Osteocyte (in vitro differentiated cells): ENCODE results near the gene ROR2. TPM values are rescaled to one million over a fixed set of nuclear protein-coding genes. Genes with fewer than 3 reads are reported as not detected.

Experiments used
- DNase-seq: peaks from one replicate; pipeline ENCODE4 v3.0.0; 2021; ENCODE audit warnings: mixed read lengths; ENCODE audit not compliant: unreplicated experiment; ENCODE audit errors: extremely low spot score
- H3K27ac Mint-ChIP-seq: one replicate; pipeline ENCODE4 v1.8.0; 2021; ENCODE audit warnings: mild to moderate bottlenecking, mixed read lengths; ENCODE audit not compliant: unreplicated experiment
- H3K27me3 Mint-ChIP-seq: one replicate; pipeline ENCODE4 v1.8.0; 2021; ENCODE audit warnings: mixed read lengths; ENCODE audit not compliant: unreplicated experiment
- H3K36me3 Mint-ChIP-seq: one replicate; pipeline ENCODE4 v1.8.0; 2021; ENCODE audit warnings: mixed read lengths; ENCODE audit not compliant: unreplicated experiment
- H3K4me1 Mint-ChIP-seq: one replicate; pipeline ENCODE4 v1.8.0; 2021; ENCODE audit warnings: mixed read lengths; ENCODE audit not compliant: unreplicated experiment
- H3K4me3 Mint-ChIP-seq: one replicate; pipeline ENCODE4 v1.8.0; 2021; ENCODE audit warnings: mild to moderate bottlenecking, moderate library complexity, mixed read lengths; ENCODE audit not compliant: unreplicated experiment
- H3K9me3 Mint-ChIP-seq: one replicate; pipeline ENCODE4 v1.8.0; 2021; ENCODE audit warnings: mixed read lengths; ENCODE audit not compliant: unreplicated experiment
- total RNA-seq: library from RNA; stranded (reverse); gene quantifications from 2 replicates; pipeline ENCODE4 v1.2.1, GENCODE V29; 2021
- TF ChIP-seq, protein P1 (sequence below): fragments of 200-600 bp; sonication (generic); IDR thresholded peaks from 2 replicates; pipeline ENCODE4 v1.5.0; 2021; ENCODE audit warnings: antibody characterized with exemption, mild to moderate bottlenecking, moderate library complexity

The ROR2 gene
- total RNA-seq, 1 donor from 2014 or later: 48.2 TPM

DNA sequence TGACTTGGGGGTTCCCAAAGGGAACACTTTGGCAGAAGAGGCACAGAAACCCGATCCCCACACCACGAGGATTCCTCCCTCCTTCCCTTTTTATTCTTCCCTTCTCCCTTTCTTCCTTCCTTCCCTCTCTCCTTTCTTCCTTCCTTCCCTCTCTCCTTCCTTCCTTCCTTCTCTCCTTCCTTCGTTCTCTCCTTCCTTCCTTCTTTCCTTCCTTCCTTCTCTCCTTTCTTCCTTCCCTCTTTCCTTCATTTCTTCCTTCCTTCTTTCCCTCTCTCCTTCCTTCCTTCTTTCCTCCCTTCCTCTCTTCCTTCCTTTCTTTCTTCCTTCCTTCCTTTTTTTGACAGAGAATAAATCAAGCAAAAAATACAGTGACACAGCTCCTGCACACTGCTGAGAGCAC is 358.4 kb downstream of the ROR2 start:
- Mint-ChIP-seq H3K4me3 (no peak overlapping the region), H3K36me3 (no peaks in the 10 kb centered on the region), H3K9me3 (no peaks in the 10 kb centered on the region), H3K4me1 (no peaks in the 10 kb centered on the region), H3K27me3 (peaks cover 17% of the 10 kb centered on the region), H3K27ac (no peak overlapping the region)
- TF ChIP-seq, protein P1, sequence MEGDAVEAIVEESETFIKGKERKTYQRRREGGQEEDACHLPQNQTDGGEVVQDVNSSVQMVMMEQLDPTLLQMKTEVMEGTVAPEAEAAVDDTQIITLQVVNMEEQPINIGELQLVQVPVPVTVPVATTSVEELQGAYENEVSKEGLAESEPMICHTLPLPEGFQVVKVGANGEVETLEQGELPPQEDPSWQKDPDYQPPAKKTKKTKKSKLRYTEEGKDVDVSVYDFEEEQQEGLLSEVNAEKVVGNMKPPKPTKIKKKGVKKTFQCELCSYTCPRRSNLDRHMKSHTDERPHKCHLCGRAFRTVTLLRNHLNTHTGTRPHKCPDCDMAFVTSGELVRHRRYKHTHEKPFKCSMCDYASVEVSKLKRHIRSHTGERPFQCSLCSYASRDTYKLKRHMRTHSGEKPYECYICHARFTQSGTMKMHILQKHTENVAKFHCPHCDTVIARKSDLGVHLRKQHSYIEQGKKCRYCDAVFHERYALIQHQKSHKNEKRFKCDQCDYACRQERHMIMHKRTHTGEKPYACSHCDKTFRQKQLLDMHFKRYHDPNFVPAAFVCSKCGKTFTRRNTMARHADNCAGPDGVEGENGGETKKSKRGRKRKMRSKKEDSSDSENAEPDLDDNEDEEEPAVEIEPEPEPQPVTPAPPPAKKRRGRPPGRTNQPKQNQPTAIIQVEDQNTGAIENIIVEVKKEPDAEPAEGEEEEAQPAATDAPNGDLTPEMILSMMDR: no peak
- no peak for DNase-seq

DNA sequence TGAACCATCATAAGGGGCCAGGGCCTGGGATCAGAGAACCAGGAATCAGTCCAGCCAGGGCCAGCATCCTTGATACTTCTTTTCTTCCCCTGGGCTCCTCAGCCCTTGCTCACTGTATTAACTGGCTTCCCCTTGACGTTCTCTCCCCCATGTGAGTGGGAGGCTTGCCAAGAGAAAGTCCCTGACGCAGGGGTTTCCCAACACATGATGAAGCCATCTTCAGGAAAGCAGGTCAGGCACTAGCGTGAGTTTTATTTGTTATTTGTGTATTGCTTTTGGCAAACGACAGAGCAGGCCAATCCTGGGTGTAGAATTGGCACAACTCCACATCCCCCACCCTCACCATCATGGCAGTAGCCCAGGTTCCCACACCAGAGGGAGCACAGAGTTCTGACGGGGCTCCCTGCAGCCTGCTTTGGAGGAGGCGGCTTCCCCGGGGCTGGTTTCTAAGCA is 360.9 kb downstream of the ROR2 start:
- Mint-ChIP-seq H3K36me3 (no peaks in the 10 kb centered on the region), H3K27me3 (peaks cover 11% of the 10 kb centered on the region), H3K9me3 (no peaks in the 10 kb centered on the region), H3K4me3 (no peak overlapping the region), H3K27ac (no peak overlapping the region), H3K4me1 (no peaks in the 10 kb centered on the region)
- DNase-seq: no peak
- TF ChIP-seq, protein P1: no peak

DNA sequence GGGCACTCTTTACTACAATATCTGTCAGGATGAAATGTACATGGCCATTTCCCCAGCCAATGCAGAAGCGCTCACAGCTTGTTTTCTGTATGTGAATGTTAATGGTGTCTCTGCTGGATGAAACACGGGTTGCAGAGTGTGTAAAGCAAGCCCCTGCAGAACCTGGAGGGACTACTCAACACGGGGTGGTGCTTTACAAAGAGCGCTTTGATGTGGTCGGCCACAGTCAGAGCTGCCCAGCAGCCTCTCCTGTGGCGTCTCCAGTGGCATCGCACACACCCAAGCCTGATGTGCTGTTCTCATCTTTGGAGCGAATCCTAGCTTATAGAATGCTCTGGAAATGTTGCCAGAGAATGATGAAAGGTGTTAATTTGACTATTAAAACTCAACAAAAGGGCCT is 363.7 kb downstream of the ROR2 start:
- TF ChIP-seq, protein P1: no peak
- no peaks in the 10 kb centered on the region for H3K36me3 Mint-ChIP-seq
- DNase-seq: no peak
- no peak overlapping the region for H3K27ac Mint-ChIP-seq
- H3K9me3 Mint-ChIP-seq: no peaks in the 10 kb centered on the region
- no peaks in the 10 kb centered on the region for H3K4me1 Mint-ChIP-seq
- peaks cover 3% of the 10 kb centered on the region for H3K27me3 Mint-ChIP-seq
- no peak overlapping the region for H3K4me3 Mint-ChIP-seq

DNA sequence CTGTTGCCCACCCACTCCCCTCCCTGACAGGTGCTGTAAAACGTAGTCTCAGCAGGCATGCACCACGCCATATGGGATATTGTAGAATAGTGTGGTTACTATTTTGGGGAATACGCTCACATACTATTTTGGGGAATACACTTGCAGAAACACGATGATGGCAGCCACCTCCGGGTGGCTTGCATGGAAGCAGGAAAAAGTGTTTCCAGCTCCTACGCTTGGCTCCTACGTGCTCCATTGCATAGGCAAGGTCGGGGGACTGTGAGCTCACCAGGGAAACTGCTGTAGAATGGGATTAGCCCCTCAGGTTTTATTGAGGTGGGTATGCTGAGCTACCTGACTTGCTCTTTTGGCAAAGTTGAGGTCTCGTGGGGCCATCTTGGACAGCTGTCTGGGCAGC is 366.1 kb downstream of the ROR2 start:
- no peak overlapping the region for H3K4me3 Mint-ChIP-seq

DNA sequence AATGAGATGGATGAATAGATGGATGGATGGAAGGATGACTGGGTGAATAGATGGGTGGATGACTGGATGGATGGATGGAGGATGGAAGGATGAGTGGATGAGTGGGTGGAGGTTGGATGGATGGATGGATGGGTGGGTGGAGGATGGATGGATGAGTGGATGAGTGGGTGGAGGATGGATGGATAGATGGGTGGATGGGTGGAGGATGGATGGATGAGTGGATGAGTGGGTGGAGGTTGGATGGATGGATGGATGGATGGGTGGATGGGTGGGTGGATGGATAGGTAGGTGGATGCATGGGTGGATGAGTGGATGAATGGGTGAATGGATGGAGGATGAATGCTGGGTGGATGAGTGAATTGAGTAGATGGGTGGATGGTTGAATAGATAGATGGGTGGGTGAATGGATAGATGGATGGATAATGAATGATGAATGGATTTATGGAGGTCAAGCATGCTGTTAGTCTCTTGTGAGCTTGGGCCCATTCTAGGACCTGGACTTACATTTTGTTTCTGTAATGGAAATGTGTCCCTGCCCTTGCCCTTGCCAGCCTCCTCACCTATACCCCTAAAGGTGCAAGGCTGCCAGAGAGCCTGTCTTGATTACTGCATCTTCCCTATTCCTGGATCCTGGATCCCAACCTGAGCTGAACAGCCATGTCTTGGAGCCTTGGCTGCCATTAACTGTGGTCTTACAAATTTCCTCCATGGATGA is 366.7 kb downstream of the ROR2 start:
- H3K27me3 Mint-ChIP-seq: peaks cover 11% of the 10 kb centered on the region
- TF ChIP-seq, protein P1: no peak
- no peak overlapping the region for H3K27ac Mint-ChIP-seq
- no peak for DNase-seq
- no peaks in the 10 kb centered on the region for H3K9me3 Mint-ChIP-seq
- no peaks in the 10 kb centered on the region for H3K36me3 Mint-ChIP-seq
- H3K4me1 Mint-ChIP-seq: no peaks in the 10 kb centered on the region
- H3K4me3 Mint-ChIP-seq: no peak overlapping the region

More for the DNA sequence above, 366.1 kb downstream of the ROR2 start:
- DNase-seq: no peak
- H3K4me1 Mint-ChIP-seq: no peaks in the 10 kb centered on the region
- H3K27me3 Mint-ChIP-seq: peaks cover 10% of the 10 kb centered on the region
- TF ChIP-seq, protein P1: no peak
- no peaks in the 10 kb centered on the region for H3K36me3 Mint-ChIP-seq
- no peaks in the 10 kb centered on the region for H3K9me3 Mint-ChIP-seq
- no peak overlapping the region for H3K27ac Mint-ChIP-seq
